Measurements from ENCODE around the gene CCDC175.

The CCDC175 gene

GRCh38 chr14:59538936-59539335 is 37.7 kb downstream of the CCDC175 start:
- no peak for DNase-seq

GRCh38 chr14:59537476-59537875 is 39.1 kb downstream of the CCDC175 start:
- no peak for DNase-seq

- DNase-seq = no peak
Measured at GRCh38 chr14:59534361-59534987, 42.1 kb downstream of the CCDC175 start.

GRCh38 chr14:59532419-59532818 is 44.2 kb downstream of the CCDC175 start:
- no peak for DNase-seq

- no peak for DNase-seq
Measured at GRCh38 chr14:59530349-59530748, 46.3 kb downstream of the CCDC175 start.

GRCh38 chr14:59529189-59529588 is 47.4 kb downstream of the CCDC175 start:
- DNase-seq = no peak

- DNase-seq = no peak
Measured at GRCh38 chr14:59520224-59520623, 56.4 kb downstream of the CCDC175 start.

GRCh38 chr14:59511916-59512575 is 64.6 kb downstream of the CCDC175 start:
- peak in 1 of 2 experiments; percentile 31 for DNase-seq

GRCh38 chr14:59510966-59511365 is 65.6 kb downstream of the CCDC175 start:
- no peak for DNase-seq

GRCh38 chr14:59510001-59510400 is 66.6 kb downstream of the CCDC175 start:
- DNase-seq = no peak

GRCh38 chr14:59509101-59509500 is 67.5 kb downstream of the CCDC175 start:
- DNase-seq = no peak

- no peak for DNase-seq
Measured at GRCh38 chr14:59507752-59508103, 68.9 kb downstream of the CCDC175 start.

- DNase-seq = peak; percentile 26 to 48
Measured at GRCh38 chr14:59507063-59507751, 69.4 kb downstream of the CCDC175 start.

- DNase-seq = no peak
Measured at GRCh38 chr14:59503256-59503655, 73.4 kb downstream of the CCDC175 start.

- DNase-seq = no peak
Measured at GRCh38 chr14:59500732-59501131, 75.9 kb downstream of the CCDC175 start.

GRCh38 chr14:59492384-59492783 is 84.2 kb downstream of the CCDC175 start:
- no peak for DNase-seq

GRCh38 chr14:59490756-59491155 is 85.9 kb downstream of the CCDC175 start:
- DNase-seq = no peak

- peak in 1 of 2 experiments; percentile 71 for DNase-seq
Measured at GRCh38 chr14:59484639-59485175, 91.9 kb downstream of the CCDC175 start.

GRCh38 chr14:59483819-59484638 is 92.6 kb downstream of the CCDC175 start, which contains the start of the genes JKAMP and L3HYPDH:
Gene JKAMP (plus strand): TSS chr14:59484517. CDS start chr14:59484590, 73 bp downstream.
Gene L3HYPDH (minus strand): TSS chr14:59484408. CDS start chr14:59484316, 92 bp downstream.
- DNase-seq = peak; percentile 85 to 89

- DNase-seq = peak in 1 of 2 experiments; percentile 49
Measured at GRCh38 chr14:59483363-59483762, 93.2 kb downstream of the CCDC175 start.

- peak; percentile 34 to 74 for DNase-seq
Measured at GRCh38 chr14:59482541-59483331, 93.9 kb downstream of the CCDC175 start.

Data from SW 1271 (cell line).